ENCODE results near the gene CALCB. TPM values are rescaled to one million over a fixed set of nuclear protein-coding genes. Genes with fewer than 3 reads are reported as not detected.

Gene CALCB
- polyA plus RNA-seq, 1 donor: 4.4 TPM

- DNase-seq: no peak
These were observed 746 bp upstream of the CALCB start for GRCh38 chr11:15072551-15073143.

GRCh38 chr11:15074206-15075161, 1.1 kb downstream of the CALCB start:
- peak; percentile 79 for DNase-seq

- no peak for DNase-seq
These were observed 1.8 kb downstream of the CALCB start for GRCh38 chr11:15075162-15075526.

GRCh38 chr11:15091175-15091574, 17.8 kb downstream of the CALCB start:
- no peak for DNase-seq

- DNase-seq: no peak
These were observed 18.2 kb downstream of the CALCB start for GRCh38 chr11:15091625-15092024.

DNA sequence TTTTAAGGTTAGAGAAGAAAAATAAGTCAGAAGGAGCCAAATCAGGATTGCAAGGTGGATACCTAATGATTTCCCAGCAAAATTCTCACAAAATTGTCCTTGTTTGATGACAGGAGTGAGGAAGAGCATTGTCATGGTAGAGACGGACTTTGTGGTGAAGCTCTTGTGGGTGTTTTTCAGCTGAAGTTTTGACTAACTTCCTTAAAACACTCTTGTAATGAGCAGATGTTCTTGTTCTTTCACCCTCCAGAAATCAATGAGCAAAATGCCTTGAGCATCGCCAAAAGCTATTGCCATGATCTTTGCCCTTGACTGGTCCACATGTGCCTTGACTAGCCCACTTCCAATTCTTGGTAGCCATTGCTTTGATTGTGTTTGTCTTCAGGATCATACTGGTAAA, 20.0 kb downstream of the CALCB start:
- no peak for DNase-seq

- DNase-seq: no peak
These were observed 22.4 kb downstream of the CALCB start for GRCh38 chr11:15095736-15096228.

DNA sequence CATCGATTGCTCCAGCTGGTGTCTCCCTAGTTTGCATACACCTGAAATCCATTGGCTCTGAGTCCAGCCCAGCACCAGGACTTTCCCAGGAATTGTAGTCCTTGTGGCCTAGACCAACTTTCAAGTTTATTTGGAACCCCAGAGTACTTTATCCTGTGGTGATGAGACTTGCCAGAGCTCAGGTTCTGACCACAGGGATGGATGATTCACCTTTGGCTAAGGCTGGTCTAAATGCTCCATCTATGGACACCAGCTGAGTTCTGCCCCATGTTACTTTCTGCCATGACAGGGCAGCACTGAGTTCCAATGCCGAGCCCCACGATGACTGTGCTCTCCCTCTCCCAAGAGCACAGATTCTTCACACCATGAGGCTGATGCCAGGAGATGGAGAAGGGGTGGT, 24.0 kb downstream of the CALCB start:
- no peak for DNase-seq

DNA sequence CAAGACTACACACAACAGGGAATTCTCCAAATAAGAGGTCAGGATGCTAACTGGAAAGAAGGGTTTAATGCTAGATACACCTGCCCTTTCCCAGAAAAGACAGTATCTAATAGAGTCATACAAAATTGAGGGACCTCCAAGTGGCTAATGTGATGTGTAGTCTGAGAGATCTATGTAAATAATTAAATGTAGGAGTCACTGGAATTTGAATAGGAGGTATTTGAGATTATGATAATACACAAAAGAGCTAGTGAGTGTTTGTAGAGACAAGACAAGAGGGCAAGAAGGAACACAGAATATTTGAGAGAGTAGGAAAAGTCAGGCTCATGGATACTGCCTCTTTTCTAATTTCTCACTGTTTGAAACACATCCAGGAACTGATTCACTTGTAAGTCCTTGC, 25.9 kb downstream of the CALCB start:
- no peak for DNase-seq

GRCh38 chr11:15101072-15101709, 27.8 kb downstream of the CALCB start:
- peak; percentile 57 for DNase-seq

DNA sequence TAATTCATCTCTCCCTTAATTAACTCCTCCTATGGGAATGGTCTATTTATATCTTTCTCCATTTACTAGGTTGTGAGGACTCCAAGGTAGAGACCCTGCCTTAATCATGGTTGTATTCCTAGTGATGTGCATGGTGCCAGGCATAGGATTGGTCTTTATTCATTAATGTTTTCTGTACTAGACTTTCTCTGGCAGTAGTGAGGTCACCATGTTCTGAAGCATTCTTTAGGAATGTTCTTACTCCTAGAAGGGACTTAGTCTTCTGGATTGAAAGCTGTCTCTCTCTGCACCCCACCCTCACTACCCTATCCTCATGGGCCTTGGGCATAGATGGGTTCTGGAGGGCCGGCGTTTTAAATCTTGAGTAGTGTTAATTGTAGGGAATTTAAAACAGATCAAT, 30.8 kb downstream of the CALCB start:
- no peak for DNase-seq

- no peak for DNase-seq
These were observed 33.0 kb downstream of the CALCB start for GRCh38 chr11:15106201-15106965.

- DNase-seq: no peak
These were observed 34.5 kb downstream of the CALCB start for GRCh38 chr11:15107730-15108515.

GRCh38 chr11:15108592-15109130, 35.3 kb downstream of the CALCB start:
- DNase-seq: no peak

DNA sequence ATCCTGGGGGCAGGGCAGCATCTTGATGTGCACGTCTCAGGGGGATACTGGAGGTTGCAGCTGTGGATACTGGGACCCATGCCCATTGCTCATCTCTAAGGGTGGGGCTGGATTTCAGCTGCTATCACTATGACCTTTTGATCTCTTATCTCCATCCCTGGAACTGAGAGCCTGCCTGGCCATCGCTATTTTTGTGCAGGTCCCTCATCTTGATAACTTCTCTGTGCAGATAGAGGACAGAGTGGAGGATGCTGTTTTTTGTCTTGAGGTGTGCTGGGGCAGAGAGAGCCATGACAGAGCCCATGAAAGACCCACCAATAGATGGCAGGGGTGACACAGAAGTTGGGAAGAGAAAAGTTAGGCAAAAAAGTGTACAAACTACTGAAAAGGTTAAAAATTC, 36.2 kb downstream of the CALCB start:
- DNase-seq: no peak

- no peak for DNase-seq
These were observed 37.8 kb downstream of the CALCB start for GRCh38 chr11:15111215-15111614.

- no peak for DNase-seq
These were observed 38.7 kb downstream of the CALCB start for GRCh38 chr11:15112131-15112541.

DNA sequence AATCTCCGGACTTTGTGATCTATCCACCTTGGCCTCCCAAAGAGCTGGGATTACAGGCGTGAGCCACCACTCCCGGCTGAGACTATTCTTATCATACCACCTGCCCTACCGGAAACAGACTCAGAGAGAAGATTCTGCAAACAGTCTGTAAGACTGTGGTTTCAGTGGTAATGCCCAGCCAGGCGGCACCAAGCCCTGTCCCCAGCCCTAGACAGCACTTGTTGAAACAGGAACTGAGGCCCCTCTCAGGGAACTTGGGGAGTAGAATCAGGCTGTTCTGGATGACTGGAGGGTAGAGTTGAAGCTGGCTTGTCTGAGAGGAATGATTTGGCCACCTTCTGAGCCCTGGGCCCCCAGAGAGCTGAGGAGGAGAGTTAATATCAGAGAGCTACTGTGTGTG, 40.0 kb downstream of the CALCB start:
- DNase-seq: no peak

GRCh38 chr11:15114501-15115475, 41.4 kb downstream of the CALCB start, which contains the start of gene INSC:
INSC (plus strand) TSS chr11:15114923; CDS start chr11:15149175, 34,252 bp downstream.
- peak; percentile 19 for DNase-seq

GRCh38 chr11:15115686-15116085, 42.3 kb downstream of the CALCB start:
- DNase-seq: no peak
